HEK293T (cell line): ENCODE measurements around the gene GPRC6A.

Experiments
- ARNT ChIP-seq: fragments of 450-650 bp; IDR thresholded peaks from 2 replicates; pipeline ENCODE4 v1.6.1; 2017; ENCODE audit warnings: mild to moderate bottlenecking
- BHLHE40 ChIP-seq: fragments of 450-650 bp; IDR thresholded peaks from 2 replicates; pipeline ENCODE4 v1.6.1; 2016; ENCODE audit warnings: mild to moderate bottlenecking, moderate library complexity, borderline replicate concordance
- ELF4 ChIP-seq: fragments of 450-650 bp; IDR thresholded peaks from 2 replicates; pipeline ENCODE4 v1.6.1; 2017; ENCODE audit warnings: antibody characterized with exemption
- FOXK2 ChIP-seq: fragments of 450-650 bp; IDR thresholded peaks from 2 replicates; pipeline ENCODE4 v1.6.1; 2016; ENCODE audit warnings: mild to moderate bottlenecking
- FOXM1 ChIP-seq: fragments of 450-650 bp; IDR thresholded peaks from 2 replicates; pipeline ENCODE4 v1.6.1; 2017; ENCODE audit warnings: mild to moderate bottlenecking, borderline replicate concordance
- L3MBTL2 ChIP-seq: fragments of 450-650 bp; conservative IDR thresholded peaks from 2 replicates; pipeline ENCODE4 v1.6.1; 2016; ENCODE audit warnings: mild to moderate bottlenecking
- LEF1 ChIP-seq: fragments of 450-650 bp; IDR thresholded peaks from 2 replicates; pipeline ENCODE4 v1.6.1; 2017; ENCODE audit warnings: mild to moderate bottlenecking, borderline replicate concordance
- NFRKB ChIP-seq: fragments of 450-650 bp; IDR thresholded peaks from 2 replicates; pipeline ENCODE4 v1.6.1; 2016; ENCODE audit warnings: mild to moderate bottlenecking, moderate library complexity
- SP1 ChIP-seq: fragments of 450-650 bp; IDR thresholded peaks from 2 replicates; pipeline ENCODE4 v1.6.1; 2017
- SUZ12 ChIP-seq: fragments of 450-650 bp; IDR thresholded peaks from 2 replicates; pipeline ENCODE4 v1.6.1; 2016; ENCODE audit warnings: mild to moderate bottlenecking
- TARDBP ChIP-seq: fragments of 450-650 bp; IDR thresholded peaks from 2 replicates; pipeline ENCODE4 v1.6.1; 2016
- ZNF384 ChIP-seq: fragments of 450-650 bp; IDR thresholded peaks from 2 replicates; pipeline ENCODE4 v1.6.1; 2016
- TF ChIP-seq, protein P1 (sequence below): fragments of 450-650 bp; IDR thresholded peaks from 2 replicates; pipeline ENCODE4 v1.6.1; 2016

DNA sequence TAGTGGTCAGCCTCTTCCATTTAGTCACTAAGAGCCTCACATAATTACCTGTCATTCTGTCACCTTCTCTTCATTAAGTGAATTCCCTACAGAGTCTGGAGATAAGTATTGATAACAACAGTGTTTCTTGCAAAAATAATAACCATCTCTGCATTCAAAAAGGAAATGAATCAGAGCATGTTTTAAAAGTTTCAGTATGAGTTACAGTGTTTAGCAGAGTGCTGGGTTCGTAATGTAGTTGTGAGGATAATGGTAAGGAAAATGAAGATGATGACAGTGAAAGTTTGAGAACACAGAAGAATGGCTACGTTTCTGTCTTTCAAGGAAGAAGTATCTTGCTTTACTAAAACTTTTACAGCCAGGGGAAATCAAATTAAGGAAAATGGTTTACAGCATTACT is 31.3 kb downstream of the GPRC6A start:
- TF ChIP-seq TARDBP (no peak), FOXM1 (no peak), FOXK2 (no peak), ZNF384 (no peak), ARNT (no peak), LEF1 (no peak), NFRKB (no peak), BHLHE40 (no peak), ELF4 (no peak), SUZ12 (no peak), SP1 (no peak), L3MBTL2 (no peak)
- TF ChIP-seq, protein P1, sequence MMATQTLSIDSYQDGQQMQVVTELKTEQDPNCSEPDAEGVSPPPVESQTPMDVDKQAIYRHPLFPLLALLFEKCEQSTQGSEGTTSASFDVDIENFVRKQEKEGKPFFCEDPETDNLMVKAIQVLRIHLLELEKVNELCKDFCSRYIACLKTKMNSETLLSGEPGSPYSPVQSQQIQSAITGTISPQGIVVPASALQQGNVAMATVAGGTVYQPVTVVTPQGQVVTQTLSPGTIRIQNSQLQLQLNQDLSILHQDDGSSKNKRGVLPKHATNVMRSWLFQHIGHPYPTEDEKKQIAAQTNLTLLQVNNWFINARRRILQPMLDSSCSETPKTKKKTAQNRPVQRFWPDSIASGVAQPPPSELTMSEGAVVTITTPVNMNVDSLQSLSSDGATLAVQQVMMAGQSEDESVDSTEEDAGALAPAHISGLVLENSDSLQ, result no peak
